Transverse colon (tissue), 4 donors: ENCODE data around the gene ZNRF3.

Experiments used
- CTCF ChIP-seq, 5 experiments: fragments of 200-600 bp in 3 of 5; fragments of 450-650 bp in 2 of 5; sonication (generic) in 3 of 5; IDR thresholded peaks; 1 replicate in 2 of 5; 2 replicates in 3 of 5; pipeline ENCODE4 v1.5.1; 2016 to 2017; ENCODE audit warnings: antibody characterized with exemption in 5 of 5, inconsistent platforms in 3 of 5, mild to moderate bottlenecking in 2 of 5, moderate library complexity in 1 of 5
- EP300 ChIP-seq: sonication (generic); formaldehyde crosslinking; IDR thresholded peaks from one replicate; pipeline ENCODE4 v1.6.1; 2017; ENCODE audit warnings: antibody characterized with exemption, low read depth
- POLR2A ChIP-seq: fragments of 450-650 bp; IDR thresholded peaks from one replicate; pipeline ENCODE4 v1.6.1; 2016; ENCODE audit warnings: antibody characterized with exemption, mild to moderate bottlenecking, moderate library complexity
- POLR2AphosphoS5 ChIP-seq, 3 donors: sonication (generic); formaldehyde crosslinking; IDR thresholded peaks; one replicate each; pipeline ENCODE4 v1.6.1; 2016; ENCODE audit warnings: antibody characterized with exemption in 3 of 3

GRCh38 chr22:28905256-28905832 is 22.0 kb downstream of the ZNRF3 start:
- TF ChIP-seq CTCF (IDR thresholded peaks at IDR 0.05) (no peak), POLR2AphosphoS5 (IDR thresholded peaks at IDR 0.05) (no peak), POLR2A (no peak), EP300 (no peak)
